K562 (cell line): ENCODE results near the gene LRRC4B. TPM values are rescaled to one million over a fixed set of nuclear protein-coding genes. Genes with fewer than 3 reads are reported as not detected.

Experiments used
- ATAC-seq: fragments of 200-7000 bp; cut with Tn5 transposase; 3 replicates; pipeline ENCODE4 v1.9.1; 2020; ENCODE audit warnings: moderate library complexity
- BruUV-seq: library from RNA; stranded (reverse); fragments of 400-500 nt; replicated peaks from 2 replicates; lab custom pipeline; 2021; lab: Mats Ljungman, UMichigan
- CTCF ChIA-PET: fragments of 300-600 bp; formaldehyde crosslinking; extraction: SDS; loops from one replicate; lab custom pipeline; 2021; ENCODE audit warnings: low intra/inter-chr PET ratio; lab: Yijun Ruan, JAX
- POLR2A ChIA-PET: fragments of 300-600, 350-650 bp; sonication (Branson Sonifier 250); formaldehyde crosslinking; extraction: SDS; loops from one replicate; lab custom pipeline; 2021; ENCODE audit warnings: antibody characterized with exemption, inconsistent platforms; lab: Yijun Ruan, JAX
- DNase-seq, 4 experiments: peaks; one replicate each; pipeline versions ENCODE4 v3.0.0 to v3.0.0-alpha.2; 2011 to 2018; ENCODE audit warnings: low spot score in 3 of 4, mixed read lengths in 3 of 4; ENCODE audit errors: extremely low read depth in 1 of 4
- FAIRE-seq: peaks from 2 replicates; lab custom pipeline; 2011; peaks lifted over from hg19 to GRCh38; lab: Jason Lieb, UNC
- H2AFZ ChIP-seq: 2 replicates; pipeline ENCODE4 v1.6.0; 2011; ENCODE audit warnings: low read depth, low read length, control low read depth, inconsistent platforms
- H3K27ac ChIP-seq: fragments of 200-600 bp; 3 replicates; pipeline ENCODE4 v1.8.0; 2011; ENCODE audit warnings: low read depth, mild to moderate bottlenecking, control low read depth, inconsistent platforms, low read length, moderate library complexity, mixed read lengths; ENCODE audit errors: extremely low read depth
- H3K27me3 ChIP-seq, 2 experiments: fragments of 300-600 bp in 1 of 2; 2 replicates in 1 of 2; 3 replicates in 1 of 2; pipeline versions ENCODE4 v1.6.0 to v1.8.0; 2011; ENCODE audit warnings: inconsistent platforms in 2 of 2, low read length in 2 of 2, mild to moderate bottlenecking in 1 of 2, mixed read lengths in 1 of 2, moderate library complexity in 1 of 2; ENCODE audit not compliant: control insufficient read depth in 2 of 2, insufficient read depth in 2 of 2
- H3K36me3 ChIP-seq: fragments of 300-600 bp; 3 replicates; pipeline ENCODE4 v1.8.0; 2011; ENCODE audit warnings: mild to moderate bottlenecking, low read length, inconsistent platforms; ENCODE audit not compliant: control insufficient read depth, insufficient read depth
- H3K4me1 ChIP-seq, 2 experiments: fragments of 200-600 bp in 1 of 2; replicated peaks in 1 of 2; 2 replicates in 1 of 2; 3 replicates in 1 of 2; pipeline versions ENCODE4 v1.5.1 to v1.8.0; 2011; ENCODE audit warnings: inconsistent platforms in 2 of 2, low read length in 2 of 2, mild to moderate bottlenecking in 1 of 2, mixed read lengths in 1 of 2, moderate library complexity in 1 of 2; ENCODE audit not compliant: control insufficient read depth in 2 of 2, insufficient read depth in 2 of 2
- H3K4me2 ChIP-seq: 2 replicates; pipeline ENCODE4 v1.6.1; 2011; ENCODE audit warnings: low read length, control low read depth, inconsistent platforms, mixed read lengths; ENCODE audit not compliant: insufficient read depth
- H3K4me3 ChIP-seq: fragments of 200-600 bp; sonication (generic), shearing (Covaris generic); 2 replicates; pipeline ENCODE4 v1.5.1; 2016; ENCODE audit warnings: control low read depth, inconsistent platforms
- H3K79me2 ChIP-seq: fragments of 200-600 bp; 3 replicates; pipeline ENCODE4 v1.8.0; 2011; ENCODE audit warnings: low read length, inconsistent platforms; ENCODE audit not compliant: control insufficient read depth, insufficient read depth
- H3K9ac ChIP-seq, 2 experiments: 2 replicates each; pipeline versions ENCODE4 v1.6.0 to v1.6.1; 2011; ENCODE audit warnings: low read depth in 2 of 2, low read length in 2 of 2, control low read depth in 1 of 2, inconsistent platforms in 1 of 2, mild to moderate bottlenecking in 1 of 2, mixed read lengths in 1 of 2; ENCODE audit not compliant: insufficient read depth in 1 of 2
- H3K9me1 ChIP-seq: one replicate; pipeline ENCODE4 v1.6.0; 2011; ENCODE audit warnings: inconsistent platforms, mild to moderate bottlenecking, low read length, moderate library complexity; ENCODE audit not compliant: control insufficient read depth, insufficient read depth
- H3K9me3 ChIP-seq: replicated peaks from 2 replicates; pipeline ENCODE4 v1.5.1; 2011; ENCODE audit warnings: low read depth, low read length, inconsistent platforms; ENCODE audit not compliant: control insufficient read depth, insufficient read depth
- H4K20me1 ChIP-seq: replicated peaks from 2 replicates; pipeline ENCODE4 v1.6.1; 2011; ENCODE audit warnings: low read length, inconsistent platforms, mixed read lengths; ENCODE audit not compliant: control insufficient read depth, insufficient read depth
- BACH1 ChIP-seq: fragments of 200-800 bp; sonication (Bioruptor generic); IDR thresholded peaks from 2 replicates; pipeline ENCODE4 v1.6.1; 2016; ENCODE audit warnings: missing genetic modification characterization, missing compliant biosample characterization
- FOXP1 ChIP-seq: sonication (generic); formaldehyde crosslinking; IDR thresholded peaks from 2 replicates; pipeline ENCODE4 v1.8.0; 2022; ENCODE audit warnings: mild to moderate bottlenecking, missing genetic modification reagents
- HDAC6 ChIP-seq: IDR thresholded peaks from 2 replicates; pipeline ENCODE4 v1.6.1; 2012; ENCODE audit warnings: low read depth, mild to moderate bottlenecking, control low read depth, inconsistent platforms, low read length, moderate library complexity
- KLF6 ChIP-seq: fragments of 250-450 bp; sonication (Bioruptor Pico); IDR thresholded peaks from 2 replicates; pipeline ENCODE4 v1.4.0; 2020; ENCODE audit warnings: mild to moderate bottlenecking, moderate library complexity, borderline replicate concordance
- MYNN ChIP-seq, 2 experiments: sonication (generic); formaldehyde crosslinking in 1 of 2; IDR thresholded peaks; 2 replicates each; pipeline versions ENCODE4 v1.5.0 to v1.6.1; 2016 to 2020; ENCODE audit warnings: antibody characterized with exemption in 1 of 2, missing genetic modification reagents in 1 of 2
- STAG1 ChIP-seq: sonication (generic); formaldehyde crosslinking; IDR thresholded peaks from 2 replicates; pipeline ENCODE4 v1.5.0; 2020; ENCODE audit warnings: missing genetic modification reagents, borderline replicate concordance
- THRA ChIP-seq: fragments of 450-650 bp; IDR thresholded peaks from 2 replicates; pipeline ENCODE4 v1.6.1; 2017; ENCODE audit warnings: mild to moderate bottlenecking, moderate library complexity
- ZNF143 ChIP-seq: sonication (generic); formaldehyde crosslinking; IDR thresholded peaks from 2 replicates; pipeline ENCODE4 v1.9.0; 2022; ENCODE audit warnings: mild to moderate bottlenecking, missing genetic modification reagents
- ZNF165 ChIP-seq: fragments of 250-450 bp; sonication (Bioruptor Pico); IDR thresholded peaks from 2 replicates; pipeline ENCODE4 v1.4.0; 2020; ENCODE audit warnings: borderline replicate concordance
- ZNF263 ChIP-seq: sonication (generic); formaldehyde crosslinking; IDR thresholded peaks from 2 replicates; pipeline ENCODE4 v1.8.0; 2022; ENCODE audit warnings: mild to moderate bottlenecking, missing genetic modification reagents, borderline replicate concordance
- WGBS: fragments of 100-300 bp; shearing (Covaris generic); methylation state at CpG from one replicate; pipeline ENCODE4 v1.1.6; 2016; ENCODE audit warnings: low coverage, mixed read lengths; ENCODE audit not compliant: insufficient coverage; ENCODE audit errors: missing lambda C conversion rate; 5-methylcytosine and 5-hydroxymethylcytosine counted together
- in situ Hi-C: fragments of 300-500 bp; cut with MboI; formaldehyde crosslinking; loops from 4 replicates; pipeline ENCODE4 v1.15.0; 2018; ENCODE audit warnings: inconsistent platforms, mixed read lengths
- intact Hi-C: fragments of 100-400 bp; cut with micrococcal nuclease; formaldehyde crosslinking; loops from 2 replicates; pipeline ENCODE4 v1.14.2; 2022
- polyA plus RNA-seq, 8 experiments: library from polyadenylated mRNA; depleted of rRNA in 4 of 8; stranded (reverse) in 5 of 8; unstranded in 3 of 8; fragments of >200 nt; fragmentation: Nextera tagmentation in 2 of 8; fragmentation: Illumina TruSeq in 1 of 8; extraction: Ambion mirVana in 2 of 8; extraction: Trizol in 1 of 8; gene quantifications; 2 replicates each; pipeline versions ENCODE4 v1.2.1 to v1.2.3, GENCODE V29; 2011 to 2014; ENCODE audit warnings: inconsistent platforms in 1 of 8, missing spikeins in 1 of 8
- total RNA-seq, 7 experiments: library from RNA; depleted of rRNA in 6 of 7; stranded (reverse); fragments of >200 nt in 6 of 7; fragmentation: Illumina TruSeq in 2 of 7; extraction: Trizol in 2 of 7; gene quantifications; 2 replicates each; pipeline versions ENCODE4 v1.2.1 to v1.2.3, GENCODE V29; 2011 to 2021; ENCODE audit warnings: low replicate concordance in 1 of 7
- TF ChIP-seq, protein P1 (sequence below): fragments of 250-450 bp; sonication (Bioruptor Pico); IDR thresholded peaks from 2 replicates; pipeline ENCODE4 v1.5.0; 2021
- TF ChIP-seq, protein P2 (sequence below): IDR thresholded peaks from 2 replicates; pipeline ENCODE4 v1.6.1; 2016; ENCODE audit warnings: missing genetic modification characterization, missing compliant biosample characterization

Gene LRRC4B
- total and polyA plus RNA-seq, 9 of the 15 experiments (the other 6 are each of a cell fraction or from before 2014, with no cell fraction given), result 0.18 to 9.6 (median 2.9) TPM; not detected in 2

- H3K9me1 ChIP-seq, result no peaks in the 10 kb centered on the region
- H3K4me1 ChIP-seq, result peaks cover 9 to 28% of the 10 kb centered on the region in 2 experiments
- DNase-seq (no peak), FAIRE-seq (no peak), ATAC-seq (no peak)
- ChIA-PET CTCF (interaction anchor here (0.9 to 2.0 kb wide), 3 partner anchors 19 to 62 kb away, joined by 3 to 11 read pairs (median 5); no protein-coding TSS in a partner anchor), POLR2A (interaction anchor here (0.5 to 0.6 kb wide), 3 partner anchors 36 to 116 kb away, joined by 3 to 4 read pairs (median 4); no protein-coding TSS in a partner anchor)
- peak overlapping the region; percentile 43 for H3K4me2 ChIP-seq
- BruUV-seq, result no TSS peak
- in situ Hi-C loops, result loop anchor here (5.0 kb wide), 1 partner anchor 180 kb away; no protein-coding TSS in a partner anchor
- 77% methylated on average over 20 of the region's 20 CpGs for WGBS
- H2AFZ ChIP-seq, result peak overlapping the region; percentile 79
- no peaks in the 10 kb centered on the region for H3K27me3 ChIP-seq
- H4K20me1 ChIP-seq, result no peaks in the 10 kb centered on the region
- 0 out of 2 replicates have a peak, but pooled peaks cover 3% of the 10 kb centered on the region for H3K9me3 ChIP-seq
- no peak overlapping the region for H3K27ac ChIP-seq
- H3K9ac ChIP-seq, result peak overlapping the region in 1 of 2 experiments; percentile 69; a peak in 1 of 4 replicates
- H3K4me3 ChIP-seq, result no peak overlapping the region
- intact Hi-C loops, result loop anchor here (5.0 kb wide), 2 partner anchors 100 to 175 kb away; no protein-coding TSS in a partner anchor
- no peaks in the 10 kb centered on the region for H3K36me3 ChIP-seq
- TF ChIP-seq BACH1 (tag) (no peak), THRA (no peak), KLF6 (CRISPR knock-in tag) (no peak), STAG1 (CRISPR knock-in tag) (0 out of 2 replicates have a peak, but pooled peaks have one; percentile 9), FOXP1 (0 out of 2 replicates have a peak, but pooled peaks have one; percentile 15), MYNN (IDR thresholded peaks at IDR 0.05) (no peak), MYNN (CRISPR knock-in tag; IDR thresholded peaks at IDR 0.05) (no peak), ZNF263 (CRISPR knock-in tag) (peak; percentile 10; the same call in 1 of the 2 replicates), HDAC6 (no peak), ZNF143 (CRISPR knock-in tag) (0 out of 2 replicates have a peak, but pooled peaks have one; percentile 29), ZNF165 (CRISPR knock-in tag) (no peak)
- TF ChIP-seq, protein P1, sequence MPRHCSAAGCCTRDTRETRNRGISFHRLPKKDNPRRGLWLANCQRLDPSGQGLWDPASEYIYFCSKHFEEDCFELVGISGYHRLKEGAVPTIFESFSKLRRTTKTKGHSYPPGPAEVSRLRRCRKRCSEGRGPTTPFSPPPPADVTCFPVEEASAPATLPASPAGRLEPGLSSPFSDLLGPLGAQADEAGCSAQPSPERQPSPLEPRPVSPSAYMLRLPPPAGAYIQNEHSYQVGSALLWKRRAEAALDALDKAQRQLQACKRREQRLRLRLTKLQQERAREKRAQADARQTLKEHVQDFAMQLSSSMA (CRISPR knock-in tag), result no peak
- TF ChIP-seq, protein P2, sequence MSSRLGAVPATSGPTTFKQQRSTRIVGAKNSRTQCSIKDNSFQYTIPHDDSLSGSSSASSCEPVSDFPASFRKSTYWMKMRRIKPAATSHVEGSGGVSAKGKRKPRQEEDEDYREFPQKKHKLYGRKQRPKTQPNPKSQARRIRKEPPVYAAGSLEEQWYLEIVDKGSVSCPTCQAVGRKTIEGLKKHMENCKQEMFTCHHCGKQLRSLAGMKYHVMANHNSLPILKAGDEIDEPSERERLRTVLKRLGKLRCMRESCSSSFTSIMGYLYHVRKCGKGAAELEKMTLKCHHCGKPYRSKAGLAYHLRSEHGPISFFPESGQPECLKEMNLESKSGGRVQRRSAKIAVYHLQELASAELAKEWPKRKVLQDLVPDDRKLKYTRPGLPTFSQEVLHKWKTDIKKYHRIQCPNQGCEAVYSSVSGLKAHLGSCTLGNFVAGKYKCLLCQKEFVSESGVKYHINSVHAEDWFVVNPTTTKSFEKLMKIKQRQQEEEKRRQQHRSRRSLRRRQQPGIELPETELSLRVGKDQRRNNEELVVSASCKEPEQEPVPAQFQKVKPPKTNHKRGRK (tag), result peak; percentile 89
- no peaks in the 10 kb centered on the region for H3K79me2 ChIP-seq
Measured at GRCh38 chr19:50607388-50607787, 39.2 kb upstream of the LRRC4B start.
